ENCODE data around the gene ARID1B.

DNA sequence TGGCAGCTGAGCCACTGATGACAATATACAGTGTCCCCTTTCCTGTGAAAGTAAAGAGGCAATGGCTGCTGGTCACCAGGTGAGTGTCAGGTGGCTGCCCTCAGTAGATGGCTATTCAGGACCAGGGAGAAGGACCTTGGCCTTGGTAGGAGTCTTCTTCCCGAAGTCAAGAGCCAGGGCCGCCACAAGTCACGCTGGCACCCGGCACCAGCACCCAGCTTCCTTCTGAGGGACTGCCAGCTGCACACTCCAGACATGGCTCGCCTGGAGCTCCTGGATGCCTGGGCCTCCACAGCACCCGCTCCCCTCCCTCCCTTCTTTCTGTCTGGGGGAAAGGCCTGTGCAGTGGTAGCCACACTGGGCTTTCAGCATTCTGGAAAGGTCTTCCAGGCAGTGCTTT, 419.2 kb downstream of the ARID1B start:
- TF ChIP-seq, protein P1, sequence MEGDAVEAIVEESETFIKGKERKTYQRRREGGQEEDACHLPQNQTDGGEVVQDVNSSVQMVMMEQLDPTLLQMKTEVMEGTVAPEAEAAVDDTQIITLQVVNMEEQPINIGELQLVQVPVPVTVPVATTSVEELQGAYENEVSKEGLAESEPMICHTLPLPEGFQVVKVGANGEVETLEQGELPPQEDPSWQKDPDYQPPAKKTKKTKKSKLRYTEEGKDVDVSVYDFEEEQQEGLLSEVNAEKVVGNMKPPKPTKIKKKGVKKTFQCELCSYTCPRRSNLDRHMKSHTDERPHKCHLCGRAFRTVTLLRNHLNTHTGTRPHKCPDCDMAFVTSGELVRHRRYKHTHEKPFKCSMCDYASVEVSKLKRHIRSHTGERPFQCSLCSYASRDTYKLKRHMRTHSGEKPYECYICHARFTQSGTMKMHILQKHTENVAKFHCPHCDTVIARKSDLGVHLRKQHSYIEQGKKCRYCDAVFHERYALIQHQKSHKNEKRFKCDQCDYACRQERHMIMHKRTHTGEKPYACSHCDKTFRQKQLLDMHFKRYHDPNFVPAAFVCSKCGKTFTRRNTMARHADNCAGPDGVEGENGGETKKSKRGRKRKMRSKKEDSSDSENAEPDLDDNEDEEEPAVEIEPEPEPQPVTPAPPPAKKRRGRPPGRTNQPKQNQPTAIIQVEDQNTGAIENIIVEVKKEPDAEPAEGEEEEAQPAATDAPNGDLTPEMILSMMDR (IDR thresholded peaks at IDR 0.05 in 8 of 11, conservative IDR thresholded peaks at IDR 0.05 in 3 of 11) = no peak
- no peak for TF ChIP-seq POLR2A (IDR thresholded peaks at IDR 0.05)
